ENCODE measurements around the gene GLIPR1L2.

The GLIPR1L2 gene

GRCh38 chr12:75476071-75476470, 85.2 kb downstream of the GLIPR1L2 start:
- no peak for DNase-seq (ENCODE audit: low read depth in 1 of 2, low spot score in 1 of 2)

DNA sequence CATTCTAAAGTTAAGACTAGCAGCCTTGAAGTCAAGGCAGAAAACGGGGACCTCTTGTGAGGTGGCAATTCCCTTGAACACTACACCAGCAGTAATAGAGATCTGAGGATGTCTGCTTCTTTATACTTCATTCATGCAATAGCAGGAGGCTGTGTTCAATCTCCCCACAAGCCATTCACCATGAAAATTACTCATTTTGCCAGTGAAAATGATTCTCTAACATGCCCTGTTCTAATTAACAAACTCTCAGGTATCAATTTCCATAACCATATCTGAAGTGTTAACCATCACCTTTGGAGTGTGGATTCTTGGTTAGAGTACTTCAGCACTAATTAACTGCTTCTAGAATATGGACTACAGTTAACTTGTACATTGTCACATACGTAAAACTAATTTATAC, 86.2 kb downstream of the GLIPR1L2 start:
- no peak for DNase-seq (ENCODE audit: low read depth in 1 of 2, low spot score in 1 of 2)

- peak in 1 of 2 donors; percentile 51 for DNase-seq (ENCODE audit: low read depth in 1 of 2, low spot score in 1 of 2)
These were observed 87.4 kb downstream of the GLIPR1L2 start for GRCh38 chr12:75478116-75478794.

- DNase-seq (ENCODE audit: low read depth in 1 of 2, low spot score in 1 of 2), result no peak
These were observed 89.1 kb downstream of the GLIPR1L2 start for GRCh38 chr12:75479963-75480461.

- DNase-seq (ENCODE audit: low read depth in 1 of 2, low spot score in 1 of 2), result peak; percentile 43 to 75
These were observed 89.6 kb downstream of the GLIPR1L2 start, which contains the start of gene GLIPR1 for GRCh38 chr12:75480469-75480949. Gene GLIPR1 (plus strand): TSS chr12:75480755. CDS start chr12:75480881, 126 bp downstream.

DNA sequence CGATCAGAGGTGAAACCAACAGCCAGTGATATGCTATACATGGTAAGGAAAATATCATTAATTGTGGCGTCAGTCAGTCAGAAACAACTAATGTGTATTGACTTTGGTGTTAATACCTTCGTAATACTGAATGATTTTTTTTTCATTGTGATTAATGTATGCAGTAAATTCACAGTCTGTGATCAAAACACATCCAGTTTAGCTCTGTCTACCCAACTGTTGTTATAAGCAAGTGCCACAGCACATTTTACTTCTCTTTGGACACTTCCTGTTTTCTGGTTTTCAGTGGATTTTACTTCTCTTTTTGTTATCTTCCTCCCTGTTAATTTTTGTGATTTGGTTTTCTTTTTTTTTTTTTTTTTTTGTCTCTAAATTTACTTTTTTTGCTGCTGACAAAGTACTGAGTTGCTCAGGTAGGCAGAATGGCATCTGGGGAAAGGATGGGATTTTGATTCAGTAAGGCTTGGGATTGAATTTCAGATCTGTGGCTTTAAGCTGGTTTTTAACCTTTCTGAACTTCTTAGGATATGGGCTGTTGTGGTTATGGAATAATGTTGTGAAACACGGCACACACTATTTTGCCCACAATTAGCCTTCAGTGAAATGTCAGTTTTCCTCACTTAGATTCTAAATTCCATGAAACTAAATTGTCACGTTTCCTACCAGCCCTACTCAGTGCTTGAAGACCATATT, 90.3 kb downstream of the GLIPR1L2 start:
- no peak for DNase-seq (ENCODE audit: low read depth in 1 of 2, low spot score in 1 of 2)

- DNase-seq (ENCODE audit: low read depth in 1 of 2, low spot score in 1 of 2), result no peak
These were observed 90.9 kb downstream of the GLIPR1L2 start for GRCh38 chr12:75481774-75482173.

All from activated CD4-positive, alpha-beta T cell treated with anti-CD3 and anti-CD28 coated beads, Interleukin-2, amount 50 U/mL, for 24 hours (primary cell).